T-helper 17 cell (primary cell): ENCODE measurements around the gene LSM5. TPM values are rescaled to one million over a fixed set of nuclear protein-coding genes. Genes with fewer than 3 reads are reported as not detected.
"Not testable (repeated sequence)": the region's sequence is repeated elsewhere in the genome, so short reads cannot be mapped to it uniquely, and the experiment has no call there.

Experiments
- ATAC-seq: fragments of 150-1000 bp; cut with Tn5 transposase; 2 replicates; pipeline ENCODE4 v1.10.0; 2021; ENCODE audit warnings: mild to moderate bottlenecking, moderate library complexity
- DNase-seq, 3 donors: peaks; one replicate each; pipeline versions ENCODE4 v3.0.0 to v3.0.0-alpha.2; 2020 to 2021
- H3K9me3 ChIP-seq: one replicate; pipeline ENCODE4 v1.7.0; 2013; ENCODE audit warnings: low read length, mild to moderate bottlenecking; ENCODE audit not compliant: control insufficient read depth, poor library complexity, severe bottlenecking
- H3K27ac Mint-ChIP-seq: one replicate; pipeline ENCODE4 v1.8.0; 2022; ENCODE audit warnings: mild to moderate bottlenecking, moderate library complexity, mixed read lengths
- H3K27me3 Mint-ChIP-seq: one replicate; pipeline ENCODE4 v1.8.0; 2022; ENCODE audit warnings: mixed read lengths
- H3K36me3 Mint-ChIP-seq: one replicate; pipeline ENCODE4 v1.8.0; 2022; ENCODE audit warnings: low read depth, mixed read lengths
- H3K4me1 Mint-ChIP-seq: one replicate; pipeline ENCODE4 v1.8.0; 2022; ENCODE audit warnings: mild to moderate bottlenecking, mixed read lengths
- H3K4me3 Mint-ChIP-seq: one replicate; pipeline ENCODE4 v1.8.0; 2022; ENCODE audit warnings: mild to moderate bottlenecking, moderate library complexity, mixed read lengths
- total RNA-seq, 4 donors: library from RNA in 2 of 4; stranded (reverse) in 2 of 4; gene quantifications; one replicate each; pipeline ENCODE4 v1.2.3 and lab custom pipeline; 2022 to 2026

LSM5 gene
- total RNA-seq, 2 donors from 2014 or later, result 23.8 to 24.8 TPM

GRCh38 chr7:32519763-32520162, 29.6 kb upstream of the LSM5 start:
- no peak overlapping the region for H3K4me3 Mint-ChIP-seq
- H3K27ac Mint-ChIP-seq, result no peak overlapping the region
- no peaks in the 10 kb centered on the region for H3K27me3 Mint-ChIP-seq
- no peaks in the 10 kb centered on the region for H3K9me3 ChIP-seq
- no peak for ATAC-seq
- no peak for DNase-seq
- H3K4me1 Mint-ChIP-seq, result peaks cover 25% of the 10 kb centered on the region
- peaks cover 5% of the 10 kb centered on the region for H3K36me3 Mint-ChIP-seq

- Mint-ChIP-seq H3K4me1 (peaks cover 34% of the 10 kb centered on the region), H3K27ac (no peak overlapping the region), H3K4me3 (no peak overlapping the region), H3K27me3 (no peaks in the 10 kb centered on the region), H3K36me3 (peaks cover 5% of the 10 kb centered on the region)
- no peaks in the 10 kb centered on the region for H3K9me3 ChIP-seq
- no peak for DNase-seq
- ATAC-seq, result no peak
Measured at GRCh38 chr7:32518534-32519140, 28.5 kb upstream of the LSM5 start.

GRCh38 chr7:32516551-32517100, 26.4 kb upstream of the LSM5 start:
- no peaks in the 10 kb centered on the region for H3K9me3 ChIP-seq
- peaks cover 50% of the 10 kb centered on the region for H3K4me1 Mint-ChIP-seq
- H3K27me3 Mint-ChIP-seq, result no peaks in the 10 kb centered on the region
- peak overlapping the region; percentile 88 for H3K27ac Mint-ChIP-seq
- peaks cover 5% of the 10 kb centered on the region for H3K36me3 Mint-ChIP-seq
- DNase-seq (no peak), ATAC-seq (no peak)
- H3K4me3 Mint-ChIP-seq, result no peak overlapping the region

- peaks cover 51% of the 10 kb centered on the region for H3K4me1 Mint-ChIP-seq
- H3K27me3 Mint-ChIP-seq, result no peaks in the 10 kb centered on the region
- H3K27ac Mint-ChIP-seq, result peak overlapping the region; percentile 88
- peak overlapping the region; percentile 36 for H3K4me3 Mint-ChIP-seq
- ATAC-seq, result no peak
- H3K9me3 ChIP-seq, result no peaks in the 10 kb centered on the region
- peaks cover 2% of the 10 kb centered on the region for H3K36me3 Mint-ChIP-seq
- DNase-seq, result no peak
Measured at GRCh38 chr7:32515890-32516550, 25.8 kb upstream of the LSM5 start.

GRCh38 chr7:32513210-32513609, 23.0 kb upstream of the LSM5 start:
- DNase-seq, result no peak
- no peak overlapping the region for H3K4me3 Mint-ChIP-seq
- peaks cover 2% of the 10 kb centered on the region for H3K36me3 Mint-ChIP-seq
- H3K27me3 Mint-ChIP-seq, result no peaks in the 10 kb centered on the region
- H3K9me3 ChIP-seq, result no peaks in the 10 kb centered on the region
- no peak for ATAC-seq
- H3K27ac Mint-ChIP-seq, result no peak overlapping the region
- peaks cover 51% of the 10 kb centered on the region for H3K4me1 Mint-ChIP-seq

- H3K27ac Mint-ChIP-seq, result peak overlapping the region; percentile 57
- H3K4me3 Mint-ChIP-seq, result no peak overlapping the region
- H3K36me3 Mint-ChIP-seq, result peaks cover under 1% of the 10 kb centered on the region
- H3K4me1 Mint-ChIP-seq, result peaks cover 61% of the 10 kb centered on the region
- H3K9me3 ChIP-seq, result no peaks in the 10 kb centered on the region
- no peak for ATAC-seq
- no peaks in the 10 kb centered on the region for H3K27me3 Mint-ChIP-seq
- no peak for DNase-seq
Measured at GRCh38 chr7:32511791-32512190, 21.6 kb upstream of the LSM5 start.

- DNase-seq (no peak), ATAC-seq (no peak)
- H3K36me3 Mint-ChIP-seq, result no peaks in the 10 kb centered on the region
- H3K4me1 Mint-ChIP-seq, result peaks cover 39% of the 10 kb centered on the region
- H3K9me3 ChIP-seq, result no peaks in the 10 kb centered on the region
- H3K27me3 Mint-ChIP-seq, result no peaks in the 10 kb centered on the region
- H3K27ac Mint-ChIP-seq, result peak overlapping the region; percentile 79
- H3K4me3 Mint-ChIP-seq, result no peak overlapping the region
Measured at GRCh38 chr7:32507414-32507813, 17.2 kb upstream of the LSM5 start.

- DNase-seq (no peak), ATAC-seq (no peak)
- H3K9me3 ChIP-seq, result no peaks in the 10 kb centered on the region
- no peaks in the 10 kb centered on the region for H3K36me3 Mint-ChIP-seq
- peaks cover 33% of the 10 kb centered on the region for H3K4me1 Mint-ChIP-seq
- peak overlapping the region; percentile 79 for H3K27ac Mint-ChIP-seq
- H3K27me3 Mint-ChIP-seq, result no peaks in the 10 kb centered on the region
- H3K4me3 Mint-ChIP-seq, result peak overlapping the region; percentile 42
Measured at GRCh38 chr7:32506266-32507054, 16.3 kb upstream of the LSM5 start.

GRCh38 chr7:32502728-32503127, 12.5 kb upstream of the LSM5 start:
- peaks cover 3% of the 10 kb centered on the region for H3K36me3 Mint-ChIP-seq
- no peak for DNase-seq
- no peak for ATAC-seq
- peaks cover 33% of the 10 kb centered on the region for H3K4me1 Mint-ChIP-seq
- H3K27ac Mint-ChIP-seq, result no peak overlapping the region
- no peaks in the 10 kb centered on the region for H3K27me3 Mint-ChIP-seq
- no peaks in the 10 kb centered on the region for H3K9me3 ChIP-seq
- H3K4me3 Mint-ChIP-seq, result peak overlapping the region; percentile 28

- H3K4me3 Mint-ChIP-seq, result no peak overlapping the region
- H3K27me3 Mint-ChIP-seq, result no peaks in the 10 kb centered on the region
- ATAC-seq, result no peak
- H3K27ac Mint-ChIP-seq, result no peak overlapping the region
- DNase-seq, result no peak
- no peaks in the 10 kb centered on the region for H3K9me3 ChIP-seq
- H3K36me3 Mint-ChIP-seq, result peaks cover 3% of the 10 kb centered on the region
- peaks cover 37% of the 10 kb centered on the region for H3K4me1 Mint-ChIP-seq
Measured at GRCh38 chr7:32501522-32501921, 11.3 kb upstream of the LSM5 start.

GRCh38 chr7:32500922-32501341, 10.8 kb upstream of the LSM5 start:
- ATAC-seq, result no peak
- no peak for DNase-seq
- H3K4me3 Mint-ChIP-seq, result peak overlapping the region; percentile 73
- peaks cover 3% of the 10 kb centered on the region for H3K36me3 Mint-ChIP-seq
- no peaks in the 10 kb centered on the region for H3K27me3 Mint-ChIP-seq
- peaks cover 40% of the 10 kb centered on the region for H3K4me1 Mint-ChIP-seq
- no peak overlapping the region for H3K27ac Mint-ChIP-seq
- H3K9me3 ChIP-seq, result no peaks in the 10 kb centered on the region

- not testable (repeated sequence) for H3K9me3 ChIP-seq, ATAC-seq, H3K4me3 Mint-ChIP-seq, H3K36me3 Mint-ChIP-seq, H3K27ac Mint-ChIP-seq, H3K27me3 Mint-ChIP-seq, DNase-seq
- H3K4me1 Mint-ChIP-seq, result peaks cover 43% of the 10 kb centered on the region
Measured at GRCh38 chr7:32500216-32500615, 10.0 kb upstream of the LSM5 start.

GRCh38 chr7:32499755-32500154, 9.6 kb upstream of the LSM5 start:
- not testable (repeated sequence) for H3K27ac Mint-ChIP-seq, DNase-seq, H3K9me3 ChIP-seq, ATAC-seq, H3K27me3 Mint-ChIP-seq, H3K4me3 Mint-ChIP-seq, H3K36me3 Mint-ChIP-seq
- peaks cover 45% of the 10 kb centered on the region for H3K4me1 Mint-ChIP-seq
